Measurements from ENCODE around the gene CACNA1D.
A peak's percentile ranks its signal among the peaks of the same experiment; 100 is the strongest.

The CACNA1D gene

DNA sequence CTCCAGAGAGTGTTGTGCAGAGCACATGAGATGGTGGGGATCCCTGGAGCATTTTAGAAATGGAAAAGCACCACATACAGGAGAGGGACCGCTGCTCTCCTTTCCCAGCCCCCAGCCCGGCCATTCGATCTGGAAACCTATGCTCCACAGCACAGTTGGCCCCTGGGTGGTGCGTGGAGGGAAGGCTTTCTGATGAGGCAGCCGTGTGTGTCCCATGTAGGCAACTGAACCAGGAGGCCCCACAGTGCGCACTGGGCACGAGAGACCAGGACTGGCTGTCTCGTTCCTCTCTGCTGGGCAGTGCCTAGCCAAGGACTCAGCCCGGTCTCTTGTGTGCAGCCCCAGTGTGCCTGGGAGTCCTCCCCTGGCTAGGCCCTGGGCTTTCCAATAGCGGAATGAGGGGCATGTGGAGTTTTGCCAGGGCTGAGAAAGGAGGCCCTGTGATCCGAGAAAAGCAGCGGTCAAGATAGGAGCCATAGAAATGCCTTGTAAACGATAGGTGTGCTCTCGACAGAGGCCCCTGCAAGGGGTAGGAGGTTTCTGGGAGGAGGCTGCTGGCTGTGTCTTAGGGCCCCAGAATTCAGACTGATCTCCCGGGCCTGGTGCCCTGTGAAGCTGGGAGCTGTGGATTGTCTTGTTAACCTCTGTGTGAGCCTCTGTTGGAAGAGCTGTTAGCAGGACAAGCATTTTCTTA, 312.9 kb downstream of the CACNA1D start:
- no peak overlapping the region for H3K4ac ChIP-seq (ENCODE audit: low read length)
- H2AK5ac ChIP-seq (ENCODE audit: low read depth, low read length): peak overlapping the region; percentile 76
- H3K18ac ChIP-seq (ENCODE audit: low read length): peak overlapping the region; percentile 95
- H4K91ac ChIP-seq (ENCODE audit: low read depth, low read length, poor library complexity): no peak overlapping the region
- no peak overlapping the region for H2BK120ac ChIP-seq (ENCODE audit: low read depth, low read length)
- no peak for DNase-seq (ENCODE audit: low spot score)
- no peak overlapping the region for H3K4me2 ChIP-seq (ENCODE audit: insufficient read depth, low read length, poor library complexity, severe bottlenecking)
- H3K23ac ChIP-seq (ENCODE audit: low read depth, low read length, poor library complexity): peak overlapping the region; percentile 86
- peak overlapping the region; percentile 56 for H2BK5ac ChIP-seq (ENCODE audit: low read length)
- peak overlapping the region; percentile 78 for H3K14ac ChIP-seq (ENCODE audit: low read length)
- no peak overlapping the region for H3K9ac ChIP-seq (ENCODE audit: low read depth, low read length, poor library complexity)
- H3K27ac ChIP-seq (replicated peaks; ENCODE audit: low read length): no peak overlapping the region
- peak overlapping the region; percentile 73 for H4K8ac ChIP-seq (ENCODE audit: low read depth, low read length)
- H3K27me3 ChIP-seq (ENCODE audit: control insufficient read depth in 3 of 3, insufficient read depth in 3 of 3, low read depth in 1 of 3, low read length in 3 of 3): no peaks in the 10 kb centered on the region
- H3K4me3 ChIP-seq (ENCODE audit: low read length in 2 of 2): peak overlapping the region in 1 of 2 donors; percentile 33
- WGBS, 2 donors (ENCODE audit: extremely low coverage in 2 of 2, insufficient read length in 2 of 2, insufficient replicate concordance in 1 of 2): no CpG with 5 or more reads among the region's 15 CpGs
- H3K9me3 ChIP-seq (replicated peaks in 1 of 2; ENCODE audit: control insufficient read depth in 2 of 2, insufficient read depth in 1 of 2, low read depth in 1 of 2, low read length in 2 of 2): peaks cover 0 to 1% of the 10 kb centered on the region in 2 donors
- no peaks in the 10 kb centered on the region for H3K36me3 ChIP-seq (replicated peaks in 1 of 2; ENCODE audit: control insufficient read depth in 2 of 2, insufficient read depth in 2 of 2, low read length in 2 of 2)
- H3K79me1 ChIP-seq (ENCODE audit: low read depth, low read length): no peaks in the 10 kb centered on the region
- peak overlapping the region; percentile 69 for H2BK15ac ChIP-seq (ENCODE audit: low read length)
- H2AFZ ChIP-seq (ENCODE audit: low read length): no peak overlapping the region
- peaks cover 16 to 18% of the 10 kb centered on the region in 2 donors for H3K4me1 ChIP-seq (ENCODE audit: control insufficient read depth in 2 of 2, insufficient read depth in 1 of 2, low read depth in 1 of 2, low read length in 2 of 2)
- H2BK12ac ChIP-seq (ENCODE audit: low read length): no peak overlapping the region

- no peak overlapping the region for H4K91ac ChIP-seq (ENCODE audit: low read depth, low read length, poor library complexity)
- DNase-seq (ENCODE audit: low spot score): no peak
- no CpG with 5 or more reads among the region's 13 CpGs for WGBS, 2 donors (ENCODE audit: extremely low coverage in 2 of 2, insufficient read length in 2 of 2, insufficient replicate concordance in 1 of 2)
- H3K4me2 ChIP-seq (ENCODE audit: insufficient read depth, low read length, poor library complexity, severe bottlenecking): no peak overlapping the region
- no peak overlapping the region for H4K8ac ChIP-seq (ENCODE audit: low read depth, low read length)
- H2AFZ ChIP-seq (ENCODE audit: low read length): no peak overlapping the region
- no peak overlapping the region for H3K14ac ChIP-seq (ENCODE audit: low read length)
- no peak overlapping the region for H2BK5ac ChIP-seq (ENCODE audit: low read length)
- H3K18ac ChIP-seq (ENCODE audit: low read length): peak overlapping the region; percentile 86
- no peak overlapping the region for H2BK12ac ChIP-seq (ENCODE audit: low read length)
- no peak overlapping the region for H3K27ac ChIP-seq (replicated peaks; ENCODE audit: low read length)
- H2AK5ac ChIP-seq (ENCODE audit: low read depth, low read length): no peak overlapping the region
- H2BK120ac ChIP-seq (ENCODE audit: low read depth, low read length): no peak overlapping the region
- H3K4me1 ChIP-seq (ENCODE audit: control insufficient read depth in 2 of 2, insufficient read depth in 1 of 2, low read depth in 1 of 2, low read length in 2 of 2): peaks cover 16 to 18% of the 10 kb centered on the region in 2 donors
- H3K9me3 ChIP-seq (replicated peaks in 1 of 2; ENCODE audit: control insufficient read depth in 2 of 2, insufficient read depth in 1 of 2, low read depth in 1 of 2, low read length in 2 of 2): peaks cover 0 to 1% of the 10 kb centered on the region in 2 donors
- no peak overlapping the region for H3K9ac ChIP-seq (ENCODE audit: low read depth, low read length, poor library complexity)
- H3K4me3 ChIP-seq (ENCODE audit: low read length in 2 of 2): no peak overlapping the region
- H2BK15ac ChIP-seq (ENCODE audit: low read length): no peak overlapping the region
- H3K27me3 ChIP-seq (ENCODE audit: control insufficient read depth in 3 of 3, insufficient read depth in 3 of 3, low read depth in 1 of 3, low read length in 3 of 3): no peaks in the 10 kb centered on the region
- H3K4ac ChIP-seq (ENCODE audit: low read length): no peak overlapping the region
- H3K36me3 ChIP-seq (replicated peaks in 1 of 2; ENCODE audit: control insufficient read depth in 2 of 2, insufficient read depth in 2 of 2, low read length in 2 of 2): no peaks in the 10 kb centered on the region
- H3K79me1 ChIP-seq (ENCODE audit: low read depth, low read length): no peaks in the 10 kb centered on the region
- no peak overlapping the region for H3K23ac ChIP-seq (ENCODE audit: low read depth, low read length, poor library complexity)
Measured at GRCh38 chr3:53808496-53808895, 314.1 kb downstream of the CACNA1D start.

GRCh38 chr3:53809267-53809666, 314.9 kb downstream of the CACNA1D start:
- Histone ChIP-seq H2AFZ (ENCODE audit: low read length) (no peak overlapping the region), H4K91ac (ENCODE audit: low read depth, low read length, poor library complexity) (no peak overlapping the region), H3K27ac (replicated peaks; ENCODE audit: low read length) (no peak overlapping the region)

GRCh38 chr3:53809764-53810400, 315.5 kb downstream of the CACNA1D start:
- no peak overlapping the region for H2BK5ac ChIP-seq (ENCODE audit: low read length)
- no peak overlapping the region for H4K91ac ChIP-seq (ENCODE audit: low read depth, low read length, poor library complexity)
- no peak overlapping the region for H2AFZ ChIP-seq (ENCODE audit: low read length)

More at GRCh38 chr3:53809267-53809666, 314.9 kb downstream of the CACNA1D start:
- Histone ChIP-seq H2BK12ac (ENCODE audit: low read length) (no peak overlapping the region), H3K79me1 (ENCODE audit: low read depth, low read length) (no peaks in the 10 kb centered on the region), H3K9ac (ENCODE audit: low read depth, low read length, poor library complexity) (no peak overlapping the region), H2AK5ac (ENCODE audit: low read depth, low read length) (no peak overlapping the region), H2BK5ac (ENCODE audit: low read length) (no peak overlapping the region), H4K8ac (ENCODE audit: low read depth, low read length) (no peak overlapping the region), H3K36me3 (replicated peaks in 1 of 2; ENCODE audit: control insufficient read depth in 2 of 2, insufficient read depth in 2 of 2, low read length in 2 of 2) (no peaks in the 10 kb centered on the region), H3K4me2 (ENCODE audit: insufficient read depth, low read length, poor library complexity, severe bottlenecking) (no peak overlapping the region), H2BK120ac (ENCODE audit: low read depth, low read length) (no peak overlapping the region), H3K18ac (ENCODE audit: low read length) (no peak overlapping the region), H3K23ac (ENCODE audit: low read depth, low read length, poor library complexity) (no peak overlapping the region), H2BK15ac (ENCODE audit: low read length) (no peak overlapping the region), H3K27me3 (ENCODE audit: control insufficient read depth in 3 of 3, insufficient read depth in 3 of 3, low read depth in 1 of 3, low read length in 3 of 3) (no peaks in the 10 kb centered on the region), H3K9me3 (replicated peaks in 1 of 2; ENCODE audit: control insufficient read depth in 2 of 2, insufficient read depth in 1 of 2, low read depth in 1 of 2, low read length in 2 of 2) (peaks cover 0 to 1% of the 10 kb centered on the region in 2 donors), H3K14ac (ENCODE audit: low read length) (no peak overlapping the region), H3K4ac (ENCODE audit: low read length) (no peak overlapping the region), H3K4me3 (ENCODE audit: low read length in 2 of 2) (no peak overlapping the region), H3K4me1 (ENCODE audit: control insufficient read depth in 2 of 2, insufficient read depth in 1 of 2, low read depth in 1 of 2, low read length in 2 of 2) (peaks cover 12 to 14% of the 10 kb centered on the region in 2 donors)
- WGBS, 2 donors (ENCODE audit: extremely low coverage in 2 of 2, insufficient read length in 2 of 2, insufficient replicate concordance in 1 of 2): no CpG with 5 or more reads among the region's 12 CpGs
- DNase-seq (ENCODE audit: low spot score): no peak

More at GRCh38 chr3:53809764-53810400, 315.5 kb downstream of the CACNA1D start:
- Histone ChIP-seq H3K18ac (ENCODE audit: low read length) (peak overlapping the region; percentile 5), H3K4me2 (ENCODE audit: insufficient read depth, low read length, poor library complexity, severe bottlenecking) (no peak overlapping the region), H3K23ac (ENCODE audit: low read depth, low read length, poor library complexity) (no peak overlapping the region), H3K9me3 (replicated peaks in 1 of 2; ENCODE audit: control insufficient read depth in 2 of 2, insufficient read depth in 1 of 2, low read depth in 1 of 2, low read length in 2 of 2) (peaks cover 0 to 1% of the 10 kb centered on the region in 2 donors), H2BK120ac (ENCODE audit: low read depth, low read length) (no peak overlapping the region), H2BK12ac (ENCODE audit: low read length) (no peak overlapping the region), H3K27me3 (ENCODE audit: control insufficient read depth in 3 of 3, insufficient read depth in 3 of 3, low read depth in 1 of 3, low read length in 3 of 3) (no peaks in the 10 kb centered on the region), H2BK15ac (ENCODE audit: low read length) (no peak overlapping the region), H3K14ac (ENCODE audit: low read length) (no peak overlapping the region), H2AK5ac (ENCODE audit: low read depth, low read length) (no peak overlapping the region), H3K27ac (replicated peaks; ENCODE audit: low read length) (no peak overlapping the region), H3K4me3 (ENCODE audit: low read length in 2 of 2) (no peak overlapping the region), H3K79me1 (ENCODE audit: low read depth, low read length) (no peaks in the 10 kb centered on the region), H3K36me3 (replicated peaks in 1 of 2; ENCODE audit: control insufficient read depth in 2 of 2, insufficient read depth in 2 of 2, low read length in 2 of 2) (no peaks in the 10 kb centered on the region), H4K8ac (ENCODE audit: low read depth, low read length) (no peak overlapping the region), H3K4me1 (ENCODE audit: control insufficient read depth in 2 of 2, insufficient read depth in 1 of 2, low read depth in 1 of 2, low read length in 2 of 2) (peaks cover 6 to 8% of the 10 kb centered on the region in 2 donors), H3K4ac (ENCODE audit: low read length) (no peak overlapping the region), H3K9ac (ENCODE audit: low read depth, low read length, poor library complexity) (peak overlapping the region; percentile 65)
- no peak for DNase-seq (ENCODE audit: low spot score)
- no CpG with 5 or more reads among the region's 28 CpGs for WGBS, 2 donors (ENCODE audit: extremely low coverage in 2 of 2, insufficient read length in 2 of 2, insufficient replicate concordance in 1 of 2)

Data from neuronal stem cell (in vitro differentiated cells).